ENCODE results near the gene TTC36.
"Not testable (repeated sequence)": the region's sequence is repeated elsewhere in the genome, so short reads cannot be mapped to it uniquely, and the experiment has no call there.

The TTC36 gene

GRCh38 chr11:118574636-118575035, 47.4 kb downstream of the TTC36 start:
- in situ Hi-C loops (cut with HindIII; ENCODE audit: low sequenced_read_pairs), result no loop called here

DNA sequence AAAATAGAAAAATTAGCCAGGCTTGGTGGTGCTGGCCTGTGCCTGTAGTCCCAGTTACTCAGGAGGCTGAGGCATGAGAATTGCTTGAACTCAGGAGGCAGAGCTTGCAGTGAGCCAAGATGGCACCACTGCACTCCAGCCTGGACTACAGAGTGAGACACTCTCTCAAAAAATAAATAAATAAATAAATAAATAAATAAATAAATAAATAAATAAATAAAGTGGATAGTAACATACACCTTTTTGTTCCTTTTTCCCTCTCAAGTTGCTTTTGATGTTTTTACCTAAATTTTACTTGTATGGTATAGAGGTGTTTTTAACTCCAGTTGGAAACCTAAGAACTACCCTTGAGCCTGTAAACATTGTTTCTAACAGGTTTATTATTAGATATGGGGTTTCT, 50.7 kb downstream of the TTC36 start:
- in situ Hi-C loops (cut with HindIII; ENCODE audit: low sequenced_read_pairs), result not testable (repeated sequence)

All from endothelial cell of hepatic sinusoid (primary cell).